Retina (tissue), 1 donor: Measurements from ENCODE around the gene IFIT1.
"Not testable (repeated sequence)": the region's sequence is repeated elsewhere in the genome, so short reads cannot be mapped to it uniquely, and the experiment has no call there.

Source experiments
- DNase-seq: peaks from one replicate; pipeline ENCODE4 v3.0.0-alpha.2; 2016

The IFIT1 gene, protein sequence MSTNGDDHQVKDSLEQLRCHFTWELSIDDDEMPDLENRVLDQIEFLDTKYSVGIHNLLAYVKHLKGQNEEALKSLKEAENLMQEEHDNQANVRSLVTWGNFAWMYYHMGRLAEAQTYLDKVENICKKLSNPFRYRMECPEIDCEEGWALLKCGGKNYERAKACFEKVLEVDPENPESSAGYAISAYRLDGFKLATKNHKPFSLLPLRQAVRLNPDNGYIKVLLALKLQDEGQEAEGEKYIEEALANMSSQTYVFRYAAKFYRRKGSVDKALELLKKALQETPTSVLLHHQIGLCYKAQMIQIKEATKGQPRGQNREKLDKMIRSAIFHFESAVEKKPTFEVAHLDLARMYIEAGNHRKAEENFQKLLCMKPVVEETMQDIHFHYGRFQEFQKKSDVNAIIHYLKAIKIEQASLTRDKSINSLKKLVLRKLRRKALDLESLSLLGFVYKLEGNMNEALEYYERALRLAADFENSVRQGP

GRCh38 chr10:89391907-89392756, at the start of gene IFIT1:
IFIT1 (plus strand) TSS chr10:89392623; CDS start chr10:89392713, 90 bp downstream.
- peak; percentile 60 for DNase-seq

- DNase-seq = no peak
These were observed 49.2 kb upstream of the IFIT1 start for GRCh38 chr10:89343089-89343767.

GRCh38 chr10:89344156-89344555, 48.3 kb upstream of the IFIT1 start:
- DNase-seq = no peak

GRCh38 chr10:89345367-89346000, 46.9 kb upstream of the IFIT1 start:
- no peak for DNase-seq

GRCh38 chr10:89346405-89347254, 45.8 kb upstream of the IFIT1 start:
- no peak for DNase-seq

DNA sequence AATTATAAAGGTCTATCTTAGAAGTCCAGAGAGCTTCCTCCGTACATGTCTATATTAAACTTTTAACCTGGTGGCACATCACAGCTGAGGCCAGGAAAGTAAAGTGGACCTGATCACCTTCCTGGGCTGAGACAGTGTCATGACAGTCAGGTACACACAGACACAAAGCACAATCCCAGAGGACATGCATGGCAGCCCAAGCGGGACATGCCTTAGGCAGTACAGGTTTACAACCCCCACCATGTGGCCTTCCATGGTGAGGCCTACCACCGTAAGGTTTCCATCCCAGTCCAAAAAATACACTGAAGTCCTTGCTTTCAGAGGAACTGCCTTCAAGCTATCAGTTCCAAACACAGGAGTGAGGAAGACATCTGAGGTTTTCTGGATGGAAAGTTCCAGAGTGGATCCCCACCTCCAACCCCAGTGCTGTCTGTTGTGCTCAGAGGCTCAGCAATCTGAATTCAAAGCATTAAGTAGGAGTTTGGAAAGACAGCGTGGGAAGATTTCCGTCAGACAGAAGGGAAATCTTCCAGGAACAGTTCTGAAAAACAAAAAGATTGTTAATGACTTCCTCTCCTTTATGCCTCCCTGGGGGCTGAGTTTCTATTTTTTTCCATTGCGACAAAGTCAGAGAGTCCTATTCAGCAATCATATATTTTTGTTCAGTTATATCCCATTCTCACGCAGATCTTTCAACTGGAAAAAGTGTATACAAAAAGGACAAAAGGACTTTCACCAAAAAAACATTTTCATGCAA, 44.5 kb upstream of the IFIT1 start:
- DNase-seq = no peak

- no peak for DNase-seq
These were observed 43.9 kb upstream of the IFIT1 start for GRCh38 chr10:89348481-89348880.

DNA sequence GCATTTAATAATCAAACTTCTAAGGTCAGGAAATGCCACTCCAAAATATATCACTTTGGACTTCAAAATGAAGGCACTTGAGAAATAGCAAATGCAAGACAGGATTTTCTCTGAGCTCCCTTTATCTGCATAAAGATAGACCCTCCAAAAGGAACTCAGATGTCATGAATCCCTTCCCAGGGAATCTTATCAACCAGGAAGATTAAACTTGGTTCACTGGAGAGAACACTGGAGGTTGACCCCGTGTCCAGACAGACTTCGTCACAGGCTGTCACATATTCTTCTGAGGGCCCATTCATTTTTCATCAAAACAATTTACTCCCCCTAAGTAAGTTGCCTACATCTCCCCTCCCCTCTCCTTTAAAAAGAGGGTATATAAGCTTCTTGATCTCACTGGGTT, 43.4 kb upstream of the IFIT1 start:
- no peak for DNase-seq

GRCh38 chr10:89350631-89351315, 41.6 kb upstream of the IFIT1 start:
- DNase-seq = not testable (repeated sequence)

GRCh38 chr10:89351412-89351779, 41.0 kb upstream of the IFIT1 start:
- DNase-seq = no peak

- no peak for DNase-seq
These were observed 40.4 kb upstream of the IFIT1 start for GRCh38 chr10:89351780-89352597.

- DNase-seq = no peak
These were observed 39.6 kb upstream of the IFIT1 start for GRCh38 chr10:89352802-89353201.

GRCh38 chr10:89355394-89355931, 37.0 kb upstream of the IFIT1 start:
- no peak for DNase-seq

- no peak for DNase-seq
These were observed 35.3 kb upstream of the IFIT1 start for GRCh38 chr10:89357096-89357495.

DNA sequence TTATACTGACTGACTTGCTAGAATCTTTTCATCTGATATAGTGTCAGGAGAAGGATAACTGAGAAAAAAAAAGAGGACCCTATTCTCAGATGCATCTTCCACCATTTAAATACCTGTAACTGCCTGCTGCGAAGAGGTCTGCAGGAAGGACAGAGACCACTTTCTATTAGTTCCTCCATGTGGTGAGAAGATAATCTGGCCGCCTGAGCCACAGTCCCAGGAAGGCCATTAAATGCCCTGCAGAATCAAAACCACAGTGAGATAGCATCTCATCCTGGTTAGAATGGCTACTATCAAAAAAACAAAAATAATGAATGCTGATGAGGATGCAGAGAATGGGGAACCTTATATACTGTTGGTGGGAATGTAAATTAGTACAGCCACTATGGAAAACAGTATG, 34.4 kb upstream of the IFIT1 start:
- DNase-seq = no peak

DNA sequence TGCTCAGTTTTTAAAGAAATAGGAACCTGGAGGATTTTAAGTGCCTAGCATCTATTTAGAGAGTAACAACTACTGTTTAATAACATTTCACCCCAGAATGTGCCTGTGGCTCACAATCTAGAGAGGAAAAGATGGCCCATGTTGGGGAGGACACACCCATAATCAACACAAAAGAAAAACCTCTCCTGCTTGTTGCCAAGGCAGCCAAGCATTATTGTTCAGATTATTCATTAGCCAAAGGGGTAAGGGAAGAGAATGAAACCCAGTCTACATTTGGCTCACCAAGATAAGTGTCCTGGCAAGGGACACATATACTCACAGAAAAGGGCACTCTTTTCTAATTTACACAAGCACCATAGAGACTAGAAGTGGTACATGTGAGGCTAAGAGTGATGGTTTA, 32.3 kb upstream of the IFIT1 start:
- no peak for DNase-seq

DNA sequence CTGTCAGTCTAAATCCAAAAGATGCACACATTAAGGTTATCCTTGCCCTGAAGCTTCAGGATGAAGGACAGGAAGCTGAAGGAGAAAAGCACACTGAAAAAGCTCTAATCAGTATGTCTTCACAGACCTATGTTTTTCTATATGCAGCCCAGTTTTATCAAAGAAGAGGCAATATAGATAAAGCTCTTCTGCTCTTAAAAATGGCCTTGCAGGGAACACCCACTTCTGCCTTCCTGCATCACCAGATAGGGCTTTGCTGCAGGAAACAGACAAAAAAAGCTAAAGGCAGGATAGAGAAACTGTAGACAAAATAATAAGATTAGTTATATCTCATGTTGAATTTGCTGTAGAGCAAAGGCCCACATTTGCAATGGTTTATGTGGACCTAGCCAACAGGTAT, 29.5 kb upstream of the IFIT1 start:
- DNase-seq = no peak

GRCh38 chr10:89363729-89364442, 28.5 kb upstream of the IFIT1 start:
- no peak for DNase-seq

GRCh38 chr10:89364531-89364930, 27.9 kb upstream of the IFIT1 start:
- DNase-seq = no peak
